ENCODE results near the gene ADORA3.
A peak's percentile ranks its signal among the peaks of the same experiment; 100 is the strongest.

ADORA3 gene

DNA sequence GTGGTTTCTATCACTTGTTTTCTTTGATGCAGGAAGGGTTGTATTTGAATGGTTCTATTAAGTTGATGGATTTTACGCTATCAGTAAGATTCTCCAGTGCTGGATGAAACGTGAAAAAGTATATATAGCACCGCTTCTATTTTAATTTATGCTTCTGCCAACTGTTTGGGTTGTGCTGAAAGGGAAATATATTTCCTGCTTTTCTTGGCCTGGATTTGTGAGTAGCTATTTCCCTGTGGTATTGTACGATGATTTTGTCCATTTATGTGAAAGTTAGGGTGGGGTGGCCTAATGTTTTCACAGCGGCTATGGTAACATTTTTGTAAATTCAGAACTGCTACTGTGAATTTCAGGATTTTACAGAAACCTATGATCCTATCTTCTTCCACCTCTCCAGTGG, 29.3 kb downstream of the ADORA3 start:
- Mint-ChIP-seq H3K9me3 (no peaks in the 10 kb centered on the region), H3K27ac (peak overlapping the region; percentile 73), H3K27me3 (no peaks in the 10 kb centered on the region), H3K4me3 (peak overlapping the region; percentile 74), H3K4me1 (ENCODE audit: low read depth) (peaks cover 55% of the 10 kb centered on the region), H3K36me3 (ENCODE audit: low read depth) (peaks cover 26% of the 10 kb centered on the region)

DNA sequence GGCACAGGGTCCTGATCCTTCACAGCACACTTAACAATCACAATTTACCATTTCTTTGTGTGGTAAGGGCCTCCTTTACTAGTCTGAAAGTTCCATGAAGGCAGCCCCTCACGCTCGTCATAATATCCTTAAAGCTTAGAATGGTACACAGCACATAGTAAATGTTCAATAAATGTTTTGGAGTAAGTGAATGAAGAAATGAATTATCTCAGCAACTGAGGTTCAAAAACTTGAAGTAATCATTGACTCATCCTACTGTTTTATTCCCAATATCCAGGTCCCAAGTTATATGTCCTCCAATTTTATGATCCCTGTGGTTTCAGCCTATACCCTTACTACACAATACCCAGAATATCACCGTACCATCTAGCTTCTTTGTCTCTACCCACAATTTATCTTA, 31.9 kb downstream of the ADORA3 start:
- Mint-ChIP-seq H3K4me1 (ENCODE audit: low read depth) (peaks cover 33% of the 10 kb centered on the region), H3K27ac (no peak overlapping the region), H3K27me3 (no peaks in the 10 kb centered on the region), H3K36me3 (ENCODE audit: low read depth) (peaks cover 13% of the 10 kb centered on the region), H3K9me3 (no peaks in the 10 kb centered on the region), H3K4me3 (no peak overlapping the region)

DNA sequence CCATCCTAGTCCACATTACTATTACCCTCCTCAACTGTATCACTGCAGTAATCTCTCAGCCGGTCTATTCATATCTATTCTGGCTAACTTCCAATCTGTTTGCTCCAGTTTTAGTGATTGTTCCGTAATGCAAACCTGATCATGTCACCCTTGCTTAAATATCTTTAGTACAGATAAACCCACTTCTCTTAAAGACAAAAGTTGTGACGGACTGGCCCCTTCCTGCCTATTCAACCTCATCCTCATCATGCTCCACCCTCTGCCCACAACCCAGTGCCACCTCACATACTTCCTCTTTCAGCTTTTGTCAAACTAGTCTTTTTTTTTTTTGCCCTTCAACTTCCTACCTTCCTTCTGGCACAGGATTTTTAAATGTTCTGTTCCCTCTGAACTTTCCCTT, 32.4 kb downstream of the ADORA3 start:
- Mint-ChIP-seq H3K27ac (no peak overlapping the region), H3K9me3 (no peaks in the 10 kb centered on the region), H3K36me3 (ENCODE audit: low read depth) (peaks cover 13% of the 10 kb centered on the region), H3K27me3 (no peaks in the 10 kb centered on the region), H3K4me3 (no peak overlapping the region), H3K4me1 (ENCODE audit: low read depth) (peaks cover 27% of the 10 kb centered on the region)

DNA sequence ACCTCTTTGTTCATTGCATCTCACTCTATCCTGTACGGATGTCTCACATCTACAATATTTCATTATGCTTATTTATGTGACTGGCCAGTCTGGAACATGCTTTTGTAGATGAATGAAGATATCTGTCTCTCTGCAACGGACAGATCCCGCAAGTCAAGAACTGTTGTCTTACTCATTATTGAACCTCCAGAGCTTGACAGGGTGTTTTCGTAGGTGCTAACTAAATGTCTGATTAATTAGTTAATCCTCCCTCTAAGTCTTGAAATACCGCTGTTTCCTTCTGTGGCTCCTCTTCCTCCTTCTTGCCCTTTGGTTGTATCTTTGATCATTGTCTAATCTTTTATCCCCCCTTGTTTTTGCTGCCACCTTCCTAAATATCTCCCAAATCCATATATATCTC, 32.8 kb downstream of the ADORA3 start:
- Mint-ChIP-seq H3K9me3 (no peaks in the 10 kb centered on the region), H3K4me1 (ENCODE audit: low read depth) (peaks cover 23% of the 10 kb centered on the region), H3K27me3 (no peaks in the 10 kb centered on the region), H3K36me3 (ENCODE audit: low read depth) (peaks cover 13% of the 10 kb centered on the region), H3K4me3 (no peak overlapping the region), H3K27ac (no peak overlapping the region)

DNA sequence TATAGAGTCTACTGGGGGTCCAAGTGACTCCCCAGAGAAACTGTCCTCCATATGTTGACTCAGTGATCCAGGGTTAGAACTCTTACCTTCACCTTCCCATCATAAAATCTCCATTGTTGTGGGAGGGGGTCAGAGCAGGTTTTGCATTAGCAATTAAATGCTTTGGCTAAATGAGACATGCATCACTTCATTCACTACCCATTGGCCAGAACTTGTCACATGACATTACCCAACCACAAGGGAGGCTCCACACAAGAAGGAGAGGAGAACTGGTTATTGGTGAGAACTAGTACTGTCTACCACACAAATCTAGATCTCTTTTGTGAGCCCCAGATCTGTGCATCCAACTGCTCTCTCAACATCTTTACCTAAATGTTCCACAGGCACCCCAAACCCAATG, 33.9 kb downstream of the ADORA3 start:
- no peak overlapping the region for H3K27ac Mint-ChIP-seq
- H3K4me1 Mint-ChIP-seq (ENCODE audit: low read depth) = peaks cover 13% of the 10 kb centered on the region
- H3K27me3 Mint-ChIP-seq = no peaks in the 10 kb centered on the region
- no peak overlapping the region for H3K4me3 Mint-ChIP-seq
- H3K9me3 Mint-ChIP-seq = no peaks in the 10 kb centered on the region
- H3K36me3 Mint-ChIP-seq (ENCODE audit: low read depth) = peaks cover 13% of the 10 kb centered on the region

DNA sequence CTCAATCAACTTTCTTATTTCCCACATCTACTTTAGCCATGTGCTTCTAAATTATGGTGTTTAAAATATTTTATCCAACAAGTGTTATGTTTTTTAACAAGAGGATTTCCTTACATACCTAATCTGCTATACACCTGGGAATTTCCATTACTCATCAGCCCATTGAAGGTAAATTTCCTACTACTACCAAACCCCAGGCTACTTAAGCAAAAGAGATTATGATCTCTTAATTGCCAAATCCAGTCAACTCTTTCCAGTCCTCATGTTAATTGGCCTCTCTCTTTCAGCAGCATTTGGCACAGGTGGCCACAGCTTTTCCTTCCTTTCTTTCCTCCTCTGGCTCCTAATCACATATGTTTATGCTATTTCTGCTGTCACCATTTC, 34.7 kb downstream of the ADORA3 start:
- Mint-ChIP-seq H3K4me1 (ENCODE audit: low read depth) (peaks cover 5% of the 10 kb centered on the region), H3K4me3 (no peak overlapping the region), H3K9me3 (no peaks in the 10 kb centered on the region), H3K27ac (no peak overlapping the region), H3K27me3 (no peaks in the 10 kb centered on the region), H3K36me3 (ENCODE audit: low read depth) (peaks cover 13% of the 10 kb centered on the region)

DNA sequence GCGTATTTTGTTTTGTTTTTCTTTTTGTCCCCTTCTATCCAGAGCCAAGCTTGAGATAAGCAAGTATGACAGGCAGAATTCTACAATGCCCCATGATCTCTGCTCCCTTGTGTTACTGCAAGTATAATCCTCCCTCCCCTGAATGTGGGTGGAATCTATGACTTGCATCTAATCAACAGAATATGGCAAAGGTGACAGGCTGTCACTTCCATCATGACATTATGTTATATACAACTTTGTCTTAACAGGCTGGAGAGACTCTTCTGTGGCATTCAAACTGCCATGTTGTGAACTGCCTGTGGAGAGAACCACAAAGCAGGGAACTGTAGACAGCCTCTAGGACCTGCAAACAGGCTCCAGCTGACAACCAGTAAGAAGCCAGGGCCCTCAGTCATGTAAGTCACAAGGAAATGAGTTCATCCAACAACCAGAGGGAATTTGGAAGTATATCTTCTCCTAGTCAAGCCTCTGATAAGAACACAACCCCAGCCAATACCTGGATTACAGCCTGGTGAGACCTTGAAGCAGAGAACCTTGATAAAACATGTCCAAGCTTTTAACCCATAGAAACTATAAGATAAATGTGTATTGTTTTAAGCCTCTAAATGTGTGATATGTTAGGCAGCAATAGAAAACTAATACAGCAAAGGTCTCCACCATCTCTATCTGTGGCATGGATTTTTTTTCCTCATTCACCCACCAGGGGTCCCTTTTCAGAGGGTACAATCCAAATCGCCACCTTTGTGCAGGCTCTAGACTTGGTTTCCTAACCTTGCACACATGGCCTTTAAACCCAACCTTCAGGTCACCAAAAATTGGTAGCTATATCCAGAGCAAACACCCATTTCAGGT, 35.3 kb downstream of the ADORA3 start:
- no peaks in the 10 kb centered on the region for H3K27me3 Mint-ChIP-seq
- H3K27ac Mint-ChIP-seq = no peak overlapping the region
- no peaks in the 10 kb centered on the region for H3K9me3 Mint-ChIP-seq
- H3K4me3 Mint-ChIP-seq = no peak overlapping the region
- peaks cover 6% of the 10 kb centered on the region for H3K4me1 Mint-ChIP-seq (ENCODE audit: low read depth)
- H3K36me3 Mint-ChIP-seq (ENCODE audit: low read depth) = peaks cover 18% of the 10 kb centered on the region

DNA sequence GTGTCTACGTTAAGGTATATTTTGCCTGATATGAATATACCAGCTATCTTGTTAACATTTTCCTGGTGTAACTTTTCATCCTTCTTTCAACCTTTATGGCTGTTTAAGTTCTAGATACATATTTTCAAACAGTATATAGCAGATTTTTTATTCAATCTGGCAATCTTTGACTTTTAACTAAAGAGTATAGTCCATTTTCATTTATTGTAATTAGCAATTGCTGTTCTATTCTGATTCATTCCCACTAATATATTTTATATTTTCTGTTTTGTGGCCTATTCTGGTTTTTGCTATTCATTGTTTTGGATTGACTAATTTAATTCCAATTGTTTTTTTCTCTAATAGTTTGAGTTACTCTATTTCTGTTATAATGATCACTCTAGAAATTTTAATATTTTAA, 37.0 kb downstream of the ADORA3 start:
- no peak overlapping the region for H3K4me3 Mint-ChIP-seq
- peaks cover 28% of the 10 kb centered on the region for H3K36me3 Mint-ChIP-seq (ENCODE audit: low read depth)
- H3K27ac Mint-ChIP-seq = no peak overlapping the region
- H3K9me3 Mint-ChIP-seq = no peaks in the 10 kb centered on the region
- no peaks in the 10 kb centered on the region for H3K27me3 Mint-ChIP-seq
- H3K4me1 Mint-ChIP-seq (ENCODE audit: low read depth) = peaks cover 8% of the 10 kb centered on the region

DNA sequence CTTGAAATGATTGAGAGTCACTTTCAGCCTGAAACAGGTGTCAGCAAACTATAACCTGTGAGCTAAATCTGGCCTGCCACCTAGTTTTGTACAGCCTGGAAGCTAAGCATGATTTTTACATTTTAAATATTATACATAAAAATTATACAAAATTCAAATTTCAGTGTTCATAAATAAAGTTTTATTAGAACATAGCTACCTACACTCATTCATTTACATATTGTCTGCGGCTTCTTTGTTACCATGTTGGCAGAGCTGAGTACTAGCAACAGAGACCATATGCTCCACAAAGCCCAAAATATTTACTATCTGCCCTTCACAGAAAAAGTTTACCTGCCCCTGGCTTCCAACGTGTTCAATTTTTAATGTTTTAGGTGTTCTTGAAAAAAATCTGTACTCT, 37.7 kb downstream of the ADORA3 start:
- Mint-ChIP-seq H3K27ac (no peak overlapping the region), H3K4me1 (ENCODE audit: low read depth) (peaks cover 8% of the 10 kb centered on the region), H3K27me3 (no peaks in the 10 kb centered on the region), H3K36me3 (ENCODE audit: low read depth) (peaks cover 28% of the 10 kb centered on the region), H3K9me3 (no peaks in the 10 kb centered on the region), H3K4me3 (no peak overlapping the region)

DNA sequence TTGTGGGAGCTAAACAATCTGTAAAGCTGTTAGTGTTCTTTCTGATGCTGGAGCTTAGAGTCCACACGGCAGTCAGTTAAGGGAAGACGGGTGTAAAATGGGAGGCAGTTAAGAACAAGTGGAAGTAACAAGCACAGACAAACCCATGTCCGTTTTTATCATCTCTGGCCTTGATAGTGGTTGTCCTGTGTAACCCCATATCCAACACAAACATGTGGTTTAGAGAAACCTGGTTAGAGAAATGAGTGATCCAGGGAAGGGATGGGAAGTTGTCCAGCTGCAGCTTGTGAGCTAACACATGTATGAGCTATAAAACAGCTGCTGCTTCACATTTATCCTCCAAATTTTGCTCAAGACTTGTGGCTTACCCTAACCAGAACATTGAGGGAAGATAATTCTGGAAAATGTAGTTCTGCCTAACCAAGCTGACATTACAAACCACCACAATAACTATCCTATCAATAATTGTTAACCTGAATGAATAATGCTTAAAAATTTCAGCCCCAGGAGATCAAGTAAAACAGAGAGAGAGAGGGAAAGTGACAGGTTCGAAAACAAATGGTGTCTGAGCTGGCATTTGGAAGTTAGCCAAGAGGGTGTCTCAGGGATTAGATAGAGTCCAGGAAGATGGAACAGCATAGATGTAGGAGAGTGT, 40.3 kb downstream of the ADORA3 start:
- H3K27me3 Mint-ChIP-seq = no peaks in the 10 kb centered on the region
- peaks cover 12% of the 10 kb centered on the region for H3K4me1 Mint-ChIP-seq (ENCODE audit: low read depth)
- no peak overlapping the region for H3K27ac Mint-ChIP-seq
- no peaks in the 10 kb centered on the region for H3K9me3 Mint-ChIP-seq
- no peak overlapping the region for H3K4me3 Mint-ChIP-seq
- H3K36me3 Mint-ChIP-seq (ENCODE audit: low read depth) = peaks cover 50% of the 10 kb centered on the region

DNA sequence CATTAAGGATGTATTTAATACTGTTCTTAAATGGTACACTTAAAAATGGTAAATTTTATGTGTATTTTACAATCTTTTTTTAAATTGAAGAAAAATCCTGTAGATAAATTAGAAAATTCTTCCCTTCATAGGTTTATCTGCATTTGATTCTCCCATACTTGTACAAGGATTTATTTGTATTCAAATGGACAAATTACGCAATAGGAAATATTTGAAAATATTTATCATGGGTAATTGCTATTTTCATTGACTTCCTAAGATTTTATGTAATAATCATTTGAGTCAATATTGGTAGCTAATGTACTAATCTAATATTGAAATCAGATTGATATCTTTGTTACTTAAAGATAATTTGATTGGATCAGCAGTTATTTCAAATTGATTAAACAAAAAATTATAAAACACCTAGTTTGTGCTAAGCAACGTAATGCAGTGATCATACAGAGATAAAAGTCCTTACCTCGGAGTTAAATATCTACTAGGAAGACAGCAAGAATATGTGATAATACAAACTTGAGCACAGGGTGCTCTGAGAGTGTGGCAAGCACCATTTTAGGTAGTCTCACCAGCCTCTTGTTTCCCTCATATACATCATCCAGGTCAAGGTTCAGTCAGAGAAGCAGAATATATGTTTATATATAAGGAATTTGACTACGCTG, 40.9 kb downstream of the ADORA3 start:
- Mint-ChIP-seq H3K4me3 (no peak overlapping the region), H3K27ac (no peak overlapping the region), H3K4me1 (ENCODE audit: low read depth) (peaks cover 12% of the 10 kb centered on the region), H3K27me3 (no peaks in the 10 kb centered on the region), H3K9me3 (no peaks in the 10 kb centered on the region), H3K36me3 (ENCODE audit: low read depth) (peaks cover 52% of the 10 kb centered on the region)

DNA sequence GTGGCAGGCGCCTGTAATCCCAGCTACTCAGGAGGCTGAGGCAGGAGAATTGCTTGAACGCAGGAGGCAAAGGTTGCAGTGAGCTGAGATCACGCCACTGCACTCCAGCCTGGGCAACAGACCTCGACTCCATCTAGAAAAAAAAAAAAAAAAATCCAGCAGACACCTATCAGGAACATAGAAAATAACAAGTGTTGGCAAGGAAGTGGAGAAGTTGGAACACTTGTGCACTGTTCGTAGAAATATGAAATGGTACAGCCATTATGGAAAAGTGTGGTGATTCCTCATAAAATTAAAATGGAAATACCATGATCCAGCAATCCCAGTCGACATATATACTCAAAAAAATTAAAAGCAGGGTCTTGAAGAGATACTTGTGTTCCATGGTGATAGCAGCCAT, 41.7 kb downstream of the ADORA3 start:
- H3K36me3 Mint-ChIP-seq (ENCODE audit: low read depth) = peaks cover 57% of the 10 kb centered on the region
- no peak overlapping the region for H3K27ac Mint-ChIP-seq
- H3K4me1 Mint-ChIP-seq (ENCODE audit: low read depth) = peaks cover 12% of the 10 kb centered on the region
- H3K4me3 Mint-ChIP-seq = no peak overlapping the region
- no peaks in the 10 kb centered on the region for H3K27me3 Mint-ChIP-seq
- H3K9me3 Mint-ChIP-seq = no peaks in the 10 kb centered on the region

DNA sequence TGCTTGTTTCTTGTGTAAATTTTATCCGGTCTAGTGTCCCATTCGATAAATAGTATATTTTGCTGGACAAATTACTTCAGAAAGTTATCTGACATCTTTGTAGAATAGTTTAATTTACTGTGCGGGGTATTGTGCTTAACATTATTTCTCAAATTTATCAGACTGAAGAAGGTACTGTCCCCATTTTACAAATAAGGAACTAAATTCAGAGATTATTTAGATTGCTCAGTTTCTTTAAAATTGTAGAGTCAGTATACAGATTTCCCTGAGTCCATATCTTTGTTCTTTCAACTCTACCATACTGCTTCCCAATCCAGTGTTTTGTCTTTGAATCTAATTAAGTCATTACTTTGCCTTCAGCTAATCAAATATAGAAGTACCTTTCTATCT, 47.8 kb downstream of the ADORA3 start:
- peak overlapping the region; percentile 30 for H3K4me3 Mint-ChIP-seq
- H3K27me3 Mint-ChIP-seq = no peaks in the 10 kb centered on the region
- no peaks in the 10 kb centered on the region for H3K9me3 Mint-ChIP-seq
- H3K27ac Mint-ChIP-seq = peak overlapping the region; percentile 46
- peaks cover 83% of the 10 kb centered on the region for H3K36me3 Mint-ChIP-seq (ENCODE audit: low read depth)
- peaks cover 57% of the 10 kb centered on the region for H3K4me1 Mint-ChIP-seq (ENCODE audit: low read depth)

DNA sequence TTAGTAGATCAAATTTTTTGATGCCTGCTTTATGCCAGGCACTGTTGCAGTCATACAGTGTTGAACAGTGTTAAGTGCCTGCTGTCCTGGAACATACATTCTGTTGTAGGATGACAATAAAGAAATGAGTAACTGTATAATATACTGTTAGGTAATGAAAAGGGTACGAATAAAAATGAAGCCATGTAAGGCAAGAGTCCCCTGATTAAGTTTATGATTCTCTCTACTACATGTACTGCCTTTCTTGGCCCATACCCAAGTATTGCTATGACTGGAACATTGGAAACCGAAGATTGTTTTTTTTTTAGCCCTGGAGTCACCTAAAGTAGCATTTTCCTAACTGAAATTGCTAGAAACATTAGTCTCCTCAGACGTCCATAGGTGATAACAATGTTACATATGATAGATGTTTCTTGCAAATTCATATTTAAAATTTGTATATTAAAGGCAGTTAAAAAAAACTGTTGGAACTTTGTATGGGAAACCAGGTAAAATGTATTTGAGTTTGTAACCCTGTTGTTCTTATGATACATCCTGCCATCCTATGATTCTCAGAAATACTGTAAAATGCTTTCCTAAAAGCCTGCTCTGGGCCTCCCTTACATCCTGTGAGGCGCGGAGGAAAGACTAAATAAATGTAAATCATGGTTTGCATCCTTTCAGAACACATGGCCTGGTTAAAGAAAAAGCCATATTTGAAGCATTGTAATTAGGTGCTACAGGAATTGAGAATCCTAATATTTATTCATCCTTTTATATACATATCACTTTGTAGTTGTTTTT, 48.4 kb downstream of the ADORA3 start:
- H3K9me3 Mint-ChIP-seq = no peaks in the 10 kb centered on the region
- peaks cover 80% of the 10 kb centered on the region for H3K36me3 Mint-ChIP-seq (ENCODE audit: low read depth)
- peaks cover 63% of the 10 kb centered on the region for H3K4me1 Mint-ChIP-seq (ENCODE audit: low read depth)
- H3K27ac Mint-ChIP-seq = peak overlapping the region; percentile 46
- no peaks in the 10 kb centered on the region for H3K27me3 Mint-ChIP-seq
- peak overlapping the region; percentile 39 for H3K4me3 Mint-ChIP-seq

DNA sequence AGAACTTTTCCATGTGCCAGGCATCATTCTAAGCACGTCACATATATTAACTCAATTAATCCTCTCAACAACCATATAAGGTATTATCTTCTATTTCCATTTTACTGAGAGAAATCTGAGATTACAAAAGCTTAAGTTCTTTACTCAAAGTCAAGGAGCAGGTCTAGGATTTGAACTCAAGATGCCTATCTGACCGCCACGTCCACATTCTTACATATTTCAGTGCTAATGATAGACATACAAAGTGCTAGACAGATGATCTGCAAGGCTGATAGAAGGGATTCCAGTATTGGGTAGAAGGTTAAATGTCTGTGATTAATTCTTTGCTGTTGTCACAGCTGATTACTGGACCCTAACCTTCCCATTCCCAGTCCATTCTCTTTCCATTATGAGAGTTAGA, 49.7 kb downstream of the ADORA3 start:
- no peaks in the 10 kb centered on the region for H3K27me3 Mint-ChIP-seq
- peaks cover 73% of the 10 kb centered on the region for H3K36me3 Mint-ChIP-seq (ENCODE audit: low read depth)
- no peaks in the 10 kb centered on the region for H3K9me3 Mint-ChIP-seq
- H3K4me3 Mint-ChIP-seq = no peak overlapping the region
- H3K27ac Mint-ChIP-seq = no peak overlapping the region
- peaks cover 69% of the 10 kb centered on the region for H3K4me1 Mint-ChIP-seq (ENCODE audit: low read depth)
